Astrocyte of the cerebellum (primary cell): ENCODE results near the gene LGALS16.

Experiments
- DNase-seq: peaks from one replicate; pipeline ENCODE4 v3.0.0-alpha.2; 2011; ENCODE audit warnings: low read depth
- H3K4me3 ChIP-seq: 2 replicates; pipeline ENCODE4 v1.5.1; 2011; ENCODE audit warnings: mild to moderate bottlenecking, low read depth, low read length, moderate library complexity
- in situ Hi-C: cut with HindIII; loops from 2 replicates; pipeline ENCODE4 v1.10.0; 2017; ENCODE audit warnings: low sequenced_read_pairs
- TF ChIP-seq, protein P1 (sequence below): IDR thresholded peaks from 2 replicates; pipeline ENCODE4 v1.5.1; 2012; ENCODE audit warnings: low read length, low read depth, moderate library complexity, mild to moderate bottlenecking; ENCODE audit errors: missing control alignments

The LGALS16 gene

DNA sequence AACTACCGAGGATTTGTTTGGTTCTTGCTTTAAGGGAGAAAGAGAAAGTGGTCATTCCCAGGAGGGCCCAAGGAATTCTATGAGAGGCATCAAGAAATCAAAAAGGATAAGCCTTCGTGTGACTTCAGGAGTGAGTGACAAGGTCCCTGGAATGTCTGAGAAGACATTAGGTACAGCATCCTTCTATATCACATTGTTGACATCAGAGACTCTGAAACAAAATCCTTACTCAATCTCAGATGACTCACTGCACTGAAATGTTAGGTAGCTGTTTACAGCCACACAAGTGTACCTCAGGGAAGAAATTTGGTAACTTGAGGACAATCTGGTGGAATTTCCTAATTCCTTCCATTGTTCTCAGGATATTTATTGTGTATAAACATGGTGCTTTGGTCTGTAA is 40.7 kb downstream of the LGALS16 start:
- in situ Hi-C loops: no loop called here
- TF ChIP-seq, protein P1, sequence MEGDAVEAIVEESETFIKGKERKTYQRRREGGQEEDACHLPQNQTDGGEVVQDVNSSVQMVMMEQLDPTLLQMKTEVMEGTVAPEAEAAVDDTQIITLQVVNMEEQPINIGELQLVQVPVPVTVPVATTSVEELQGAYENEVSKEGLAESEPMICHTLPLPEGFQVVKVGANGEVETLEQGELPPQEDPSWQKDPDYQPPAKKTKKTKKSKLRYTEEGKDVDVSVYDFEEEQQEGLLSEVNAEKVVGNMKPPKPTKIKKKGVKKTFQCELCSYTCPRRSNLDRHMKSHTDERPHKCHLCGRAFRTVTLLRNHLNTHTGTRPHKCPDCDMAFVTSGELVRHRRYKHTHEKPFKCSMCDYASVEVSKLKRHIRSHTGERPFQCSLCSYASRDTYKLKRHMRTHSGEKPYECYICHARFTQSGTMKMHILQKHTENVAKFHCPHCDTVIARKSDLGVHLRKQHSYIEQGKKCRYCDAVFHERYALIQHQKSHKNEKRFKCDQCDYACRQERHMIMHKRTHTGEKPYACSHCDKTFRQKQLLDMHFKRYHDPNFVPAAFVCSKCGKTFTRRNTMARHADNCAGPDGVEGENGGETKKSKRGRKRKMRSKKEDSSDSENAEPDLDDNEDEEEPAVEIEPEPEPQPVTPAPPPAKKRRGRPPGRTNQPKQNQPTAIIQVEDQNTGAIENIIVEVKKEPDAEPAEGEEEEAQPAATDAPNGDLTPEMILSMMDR: no peak
- H3K4me3 ChIP-seq: no peak overlapping the region
- no peak for DNase-seq

DNA sequence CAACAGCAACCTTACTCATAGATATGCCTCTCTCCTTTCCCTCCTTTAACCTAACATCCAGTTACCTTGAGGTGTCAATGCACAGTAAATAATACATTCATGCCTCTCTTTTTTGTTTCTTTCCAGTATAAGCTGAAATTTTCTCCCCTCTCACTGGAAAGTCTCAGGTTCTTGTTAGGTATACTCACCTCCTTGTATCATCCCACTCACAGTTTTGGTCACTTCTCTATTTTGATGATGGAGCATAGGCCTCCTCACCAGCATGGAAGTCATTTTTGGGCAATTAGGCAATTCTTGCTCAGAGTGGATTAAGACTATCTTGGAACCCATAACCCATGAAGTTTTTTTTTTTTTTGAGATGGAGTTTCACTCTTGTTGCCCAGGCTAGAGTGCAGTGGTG is 42.8 kb downstream of the LGALS16 start:
- in situ Hi-C loops: no loop called here
- TF ChIP-seq, protein P1: no peak
- no peak overlapping the region for H3K4me3 ChIP-seq
- no peak for DNase-seq

GRCh38 chr19:39701291-39701690 is 45.6 kb downstream of the LGALS16 start:
- in situ Hi-C loops: no loop called here
- DNase-seq: no peak
- TF ChIP-seq, protein P1: no peak
- no peak overlapping the region for H3K4me3 ChIP-seq

GRCh38 chr19:39704181-39705044 is 48.7 kb downstream of the LGALS16 start, which contains the start of gene LGALS14:
Gene LGALS14 (plus strand): TSS chr19:39704481. CDS start chr19:39704529, 48 bp downstream.
- H3K4me3 ChIP-seq: no peak within 1 kb of the TSS
- TF ChIP-seq, protein P1: no peak
- in situ Hi-C loops: no loop called here
- no peak for DNase-seq

GRCh38 chr19:39705578-39706188 is 50.0 kb downstream of the LGALS16 start:
- TF ChIP-seq, protein P1: no peak
- in situ Hi-C loops: no loop called here
- no peak for DNase-seq
- no peak overlapping the region for H3K4me3 ChIP-seq

DNA sequence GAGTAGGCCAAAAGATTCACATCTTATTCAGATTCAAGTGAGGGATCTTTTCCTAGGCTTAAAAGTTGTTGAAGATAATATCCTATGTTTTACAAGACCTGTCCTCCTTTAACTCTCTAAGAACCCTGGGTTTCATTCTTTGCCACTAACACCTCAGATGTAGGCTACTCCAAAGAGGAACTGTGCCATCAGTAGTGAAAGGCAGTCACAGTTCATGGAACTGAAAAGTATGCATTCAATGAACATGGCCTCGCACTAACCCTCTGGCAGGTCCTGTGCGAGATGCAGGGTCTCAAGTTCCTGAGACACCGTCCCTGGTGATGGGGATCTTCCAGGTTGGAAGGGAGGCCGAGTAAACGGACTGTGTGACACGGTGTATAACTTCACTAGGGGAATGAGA is 52.9 kb downstream of the LGALS16 start:
- no peak for DNase-seq

More for the DNA sequence above, 52.9 kb downstream of the LGALS16 start:
- in situ Hi-C loops: no loop called here
- no peak overlapping the region for H3K4me3 ChIP-seq
- TF ChIP-seq, protein P1: no peak
